ENCODE data around the gene CHD1L. TPM values are rescaled to one million over a fixed set of nuclear protein-coding genes. Genes with fewer than 3 reads are reported as not detected.

The CHD1L gene
- total and polyA plus RNA-seq, 2 of the 4 experiments (the other 2 are of a cell fraction): 31.2 to 47.5 TPM

DNA sequence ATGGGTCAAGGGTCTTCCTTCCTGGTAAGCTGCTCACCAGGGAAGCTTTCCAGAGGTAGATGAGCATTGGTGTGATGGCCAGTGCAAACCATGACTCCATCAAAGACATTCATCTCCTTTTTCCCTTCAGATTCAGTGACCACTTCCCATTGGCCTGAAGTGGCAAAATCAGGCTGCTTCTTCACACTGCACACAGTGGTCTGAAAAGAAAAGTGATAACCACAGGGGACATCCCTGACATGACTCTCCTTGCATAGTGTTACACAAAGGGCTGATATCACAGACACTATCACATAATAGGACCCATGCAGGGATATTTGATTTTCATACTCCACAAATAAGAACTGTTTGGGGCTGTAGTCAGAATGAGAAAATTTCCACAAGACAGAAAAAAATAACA is 29.2 kb upstream of the CHD1L start:
- H2BK5ac ChIP-seq (ENCODE audit: low read depth, low read length, poor library complexity, severe bottlenecking): no peak overlapping the region
- no peak overlapping the region for H3K23ac ChIP-seq (ENCODE audit: low read depth, low read length)
- dilution Hi-C loops (cut with HindIII; ENCODE audit: low sequenced_read_pairs, unreplicated experiment): no loop called here
- no peak for TF ChIP-seq CEBPB (IDR thresholded peaks at IDR 0.05; ENCODE audit: low read depth, low read length)
- TF ChIP-seq MXI1 (IDR thresholded peaks at IDR 0.05; ENCODE audit: borderline replicate concordance, low read depth, low read length): no peak
- TF ChIP-seq RFX5 (IDR thresholded peaks at IDR 0.05; ENCODE audit: low read depth, low read length): no peak
- no peak for TF ChIP-seq FOS (IDR thresholded peaks at IDR 0.05; ENCODE audit: low read depth, low read length)
- TF ChIP-seq NFE2L2 (IDR thresholded peaks at IDR 0.05; ENCODE audit: low read depth, low read length): no peak
- H2BK120ac ChIP-seq (ENCODE audit: low read depth, low read length): no peak overlapping the region
- no peak overlapping the region for H2BK15ac ChIP-seq (ENCODE audit: low read depth, low read length)
- no peak overlapping the region for H3K56ac ChIP-seq (ENCODE audit: extremely low read depth, insufficient read depth, low read length)
- intact Hi-C loops (cut with micrococcal nuclease): no loop called here
- H3K79me1 ChIP-seq (ENCODE audit: low read depth in 1 of 2, low read length in 2 of 2): no peaks in the 10 kb centered on the region
- H2BK20ac ChIP-seq (ENCODE audit: low read depth, low read length): no peak overlapping the region
- no peaks in the 10 kb centered on the region for H4K20me1 ChIP-seq (ENCODE audit: insufficient read depth, low read length)
- no peak overlapping the region for H4K91ac ChIP-seq (ENCODE audit: insufficient read depth, low read depth, low read length)
- no peak overlapping the region for H2AK9ac ChIP-seq (replicated peaks; ENCODE audit: low read depth, low read length, poor library complexity)
- H3K4me3 ChIP-seq (ENCODE audit: insufficient read depth, low read depth, low read length): no peak overlapping the region
- no peaks in the 10 kb centered on the region; the same call in 1 of the 2 replicates for H3K9me1 ChIP-seq (ENCODE audit: insufficient read depth, low read length)
- BruUV-seq (replicated peaks): no TSS peak
- H3K18ac ChIP-seq (ENCODE audit: low read depth, low read length): no peak overlapping the region
- H3K36me3 ChIP-seq (ENCODE audit: control insufficient read depth, insufficient read depth, low read length): no peaks in the 10 kb centered on the region
- no peak overlapping the region for H3K4me2 ChIP-seq (ENCODE audit: low read depth, low read length)
- H4K5ac ChIP-seq (ENCODE audit: low read depth, low read length): no peak overlapping the region
- H2AFZ ChIP-seq (replicated peaks; ENCODE audit: low read length, poor library complexity): no peak overlapping the region
- no peaks in the 10 kb centered on the region for H3K9me3 ChIP-seq (ENCODE audit: control insufficient read depth, insufficient read depth, low read length)
- POLR2A ChIA-PET (ENCODE audit: unreplicated experiment): no interaction called here
- DNase-seq (no peak), ATAC-seq (ENCODE audit: low read depth) (no peak)
- CTCF ChIA-PET: no interaction called here
- H3K27ac ChIP-seq (ENCODE audit: insufficient read depth, low read length): no peak overlapping the region
- no peak overlapping the region for H3K9ac ChIP-seq (ENCODE audit: low read depth, low read length)
- H3K27me3 ChIP-seq (ENCODE audit: control insufficient read depth, insufficient read depth, low read length): no peaks in the 10 kb centered on the region
- H4K8ac ChIP-seq (ENCODE audit: low read depth in 2 of 2, low read length in 2 of 2): no peak overlapping the region
- H3K4me1 ChIP-seq (ENCODE audit: control insufficient read depth, insufficient read depth, low read length): no peaks in the 10 kb centered on the region
- no peak overlapping the region for H3K4ac ChIP-seq (ENCODE audit: low read depth, low read length)
- H2AK5ac ChIP-seq (ENCODE audit: low read depth, low read length): no peak overlapping the region
- H3K14ac ChIP-seq (replicated peaks; ENCODE audit: low read depth, low read length): no peak overlapping the region
- in situ Hi-C loops (cut with MboI; ENCODE audit: low sequenced_read_pairs): no loop called here

Data from IMR-90 (cell line).